Suppressor macrophage treated with lipopolysaccharide for 1 hour (primary cell): Measurements from ENCODE around the gene TMEM175.

Experiments used
- DNase-seq, 3 donors: peaks; one replicate each; pipeline ENCODE4 v3.0.0-alpha.2; 2020 to 2022

The TMEM175 gene

DNA sequence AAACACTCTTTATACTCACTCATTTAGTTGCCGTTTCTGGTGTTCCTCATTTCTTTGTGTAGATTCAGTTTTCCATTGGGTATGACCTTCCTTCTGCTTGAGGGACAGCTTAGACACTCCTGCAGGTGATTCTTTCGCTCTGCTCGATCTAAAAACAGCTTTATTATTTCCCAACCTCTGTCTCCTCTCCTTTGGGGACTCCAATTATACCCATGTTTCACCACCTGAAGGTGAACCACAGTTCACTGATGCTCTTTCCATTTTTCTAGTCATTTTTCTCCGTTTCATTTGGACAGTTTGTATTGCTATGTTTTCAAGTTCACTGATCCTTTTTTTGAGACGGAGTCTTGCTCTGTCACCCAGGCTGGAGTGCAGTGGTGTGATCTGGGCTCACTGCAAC is 74.6 kb downstream of the TMEM175 start:
- DNase-seq: peak in 1 of 3 donors; percentile 14
